Right hindlimb (tissue), 1 donor: ENCODE measurements around the gene SPATA17.
A peak's percentile ranks its signal among the peaks of the same experiment; 100 is the strongest.
"Not testable (repeated sequence)": the region's sequence is repeated elsewhere in the genome, so short reads cannot be mapped to it uniquely, and the experiment has no call there.

Experiments
- DNase-seq: peaks from one replicate; pipeline ENCODE4 v3.0.0-alpha.2; 2018

The SPATA17 gene

GRCh38 chr1:217630711-217631591, at the start of gene SPATA17, which contains the start of gene GPATCH2:
SPATA17 (plus strand) TSS chr1:217631344; CDS start chr1:217631379, 35 bp downstream.
GPATCH2 (minus strand) TSS chr1:217631090; CDS start chr1:217630971, 119 bp downstream.
- DNase-seq = peak; percentile 91

- not testable (repeated sequence) for DNase-seq
Observed at GRCh38 chr1:217584286-217584811, 46.8 kb upstream of the SPATA17 start.

GRCh38 chr1:217585577-217585976, 45.6 kb upstream of the SPATA17 start:
- no peak for DNase-seq

GRCh38 chr1:217586586-217586985, 44.6 kb upstream of the SPATA17 start:
- no peak for DNase-seq

GRCh38 chr1:217590598-217590997, 40.5 kb upstream of the SPATA17 start:
- no peak for DNase-seq

GRCh38 chr1:217599154-217599553, 32.0 kb upstream of the SPATA17 start:
- no peak for DNase-seq

- no peak for DNase-seq
Observed at GRCh38 chr1:217602380-217602779, 28.8 kb upstream of the SPATA17 start.

GRCh38 chr1:217605390-217605789, 25.8 kb upstream of the SPATA17 start:
- DNase-seq = no peak

- DNase-seq = no peak
Observed at GRCh38 chr1:217614200-217614712, 16.9 kb upstream of the SPATA17 start.

- no peak for DNase-seq
Observed at GRCh38 chr1:217617126-217617525, 14.0 kb upstream of the SPATA17 start.

GRCh38 chr1:217620814-217621213, 10.3 kb upstream of the SPATA17 start:
- no peak for DNase-seq

- DNase-seq = no peak
Observed at GRCh38 chr1:217622042-217622441, 9.1 kb upstream of the SPATA17 start.

- DNase-seq = no peak
Observed at GRCh38 chr1:217626321-217626720, 4.8 kb upstream of the SPATA17 start.

GRCh38 chr1:217627431-217627830, 3.7 kb upstream of the SPATA17 start:
- DNase-seq = no peak

GRCh38 chr1:217642455-217642854, 11.3 kb downstream of the SPATA17 start:
- DNase-seq = no peak

GRCh38 chr1:217647791-217648190, 16.6 kb downstream of the SPATA17 start:
- DNase-seq = no peak

GRCh38 chr1:217650674-217651073, 19.5 kb downstream of the SPATA17 start:
- no peak for DNase-seq

- no peak for DNase-seq
Observed at GRCh38 chr1:217660353-217661062, 29.4 kb downstream of the SPATA17 start.

GRCh38 chr1:217661407-217661806, 30.3 kb downstream of the SPATA17 start:
- DNase-seq = no peak

GRCh38 chr1:217668351-217668940, 37.3 kb downstream of the SPATA17 start:
- no peak for DNase-seq

GRCh38 chr1:217673387-217673786, 42.2 kb downstream of the SPATA17 start:
- DNase-seq = no peak

- DNase-seq = peak; percentile 21
Observed at GRCh38 chr1:217674028-217674729, 43.0 kb downstream of the SPATA17 start.
